H1 (cell line): ENCODE results near the gene RHBG. TPM values are rescaled to one million over a fixed set of nuclear protein-coding genes. Genes with fewer than 3 reads are reported as not detected.

Experiments
- CTCF ChIA-PET: fragments of 300-600 bp; sonication (Branson Sonifier 250); formaldehyde crosslinking; loops from one replicate; lab custom pipeline; 2021; ENCODE audit not compliant: partially characterized antibody; lab: Charles Lee
- POLR2A ChIA-PET: fragments of 300-600 bp; sonication (Branson Sonifier 250); formaldehyde crosslinking; loops from one replicate; lab custom pipeline; 2021; ENCODE audit warnings: inconsistent platforms; ENCODE audit not compliant: partially characterized antibody; lab: Charles Lee
- DNase-seq, 2 experiments: peaks; one replicate each; pipeline versions ENCODE4 v3.0.0 to v3.0.0-alpha.2; 2010 to 2022; ENCODE audit warnings: low spot score in 2 of 2, low read depth in 1 of 2, mixed read lengths in 1 of 2
- FAIRE-seq: peaks from 2 replicates; lab custom pipeline; 2011; peaks lifted over from hg19 to GRCh38; lab: Jason Lieb, UNC
- H2AFZ ChIP-seq: 2 replicates; pipeline ENCODE4 v1.8.1; 2012; ENCODE audit warnings: low read length, inconsistent platforms
- H2AK5ac ChIP-seq: 2 replicates; pipeline ENCODE4 v1.6.1; 2013; ENCODE audit warnings: low read depth, low read length
- H2BK120ac ChIP-seq: replicated peaks from 2 replicates; pipeline ENCODE3; 2013; ENCODE audit warnings: low read depth, low read length, inconsistent platforms
- H2BK12ac ChIP-seq: 2 replicates; pipeline ENCODE4 v1.6.1; 2013; ENCODE audit warnings: low read depth, low read length
- H2BK15ac ChIP-seq: 2 replicates; pipeline ENCODE4 v1.6.1; 2013; ENCODE audit warnings: low read length
- H2BK20ac ChIP-seq: 2 replicates; pipeline ENCODE4 v1.6.1; 2013; ENCODE audit warnings: low read length
- H2BK5ac ChIP-seq: 2 replicates; pipeline ENCODE4 v1.6.1; 2013; ENCODE audit warnings: low read depth, low read length
- H3K14ac ChIP-seq: 2 replicates; pipeline ENCODE4 v1.6.1; 2013; ENCODE audit warnings: inconsistent platforms; ENCODE audit not compliant: insufficient read length
- H3K18ac ChIP-seq: 2 replicates; pipeline ENCODE4 v1.6.1; 2013; ENCODE audit warnings: low read length; ENCODE audit errors: extremely low read depth
- H3K23ac ChIP-seq: 2 replicates; pipeline ENCODE4 v1.6.1; 2013; ENCODE audit warnings: inconsistent platforms; ENCODE audit not compliant: insufficient read length
- H3K23me2 ChIP-seq: 2 replicates; pipeline ENCODE4 v1.6.1; 2013; ENCODE audit warnings: low read depth, low read length
- H3K27ac ChIP-seq: 2 replicates; pipeline ENCODE4 v1.6.1; 2011; ENCODE audit warnings: low read depth, low read length, inconsistent platforms
- H3K27me3 ChIP-seq, 4 experiments: replicated peaks in 1 of 4; 1 replicate in 1 of 4; 2 replicates in 3 of 4; pipeline versions ENCODE4 v1.6.1 to v1.8.1; 2011 to 2013; ENCODE audit warnings: low read length in 3 of 4, mild to moderate bottlenecking in 3 of 4, inconsistent platforms in 2 of 4, mixed read lengths in 2 of 4, moderate library complexity in 1 of 4; ENCODE audit not compliant: control insufficient read depth in 3 of 4, insufficient read depth in 3 of 4; ENCODE audit errors: extremely low read depth in 1 of 4
- H3K36me3 ChIP-seq, 4 experiments: 2 replicates each; pipeline versions ENCODE4 v1.6.1 to v1.8.1; 2011 to 2013; ENCODE audit warnings: mild to moderate bottlenecking in 4 of 4, low read length in 3 of 4, moderate library complexity in 2 of 4, control low read depth in 1 of 4, inconsistent platforms in 1 of 4; ENCODE audit not compliant: insufficient read depth in 4 of 4, control insufficient read depth in 2 of 4
- H3K4ac ChIP-seq: replicated peaks from 2 replicates; pipeline ENCODE3; 2013; ENCODE audit warnings: low read length, low read depth, mixed read lengths, inconsistent platforms; ENCODE audit not compliant: insufficient read length
- H3K4me1 ChIP-seq, 4 experiments: replicated peaks in 1 of 4; 1 replicate in 1 of 4; 2 replicates in 3 of 4; pipeline versions ENCODE4 v1.6.1 to v1.8.1; 2011 to 2013; ENCODE audit warnings: low read length in 3 of 4, inconsistent platforms in 2 of 4, mixed read lengths in 1 of 4; ENCODE audit not compliant: insufficient read depth in 4 of 4, control insufficient read depth in 3 of 4
- H3K4me2 ChIP-seq, 2 experiments: 2 replicates each; pipeline versions ENCODE4 v1.6.1 to v1.8.1; 2011 to 2013; ENCODE audit warnings: low read depth in 2 of 2, low read length in 2 of 2, control low read depth in 1 of 2, inconsistent platforms in 1 of 2, mild to moderate bottlenecking in 1 of 2; ENCODE audit not compliant: insufficient read depth in 1 of 2
- H3K4me3 ChIP-seq, 4 experiments: fragments of 200-600, 300-600 bp in 1 of 4; sonication (generic), shearing (Covaris generic), sonication (Bioruptor Twin) in 1 of 4; 2 replicates each; pipeline versions ENCODE4 v1.5.1 to v1.8.1; 2011 to 2016; ENCODE audit warnings: low read length in 4 of 4, low read depth in 3 of 4, control low read depth in 2 of 4, inconsistent platforms in 2 of 4, mild to moderate bottlenecking in 2 of 4, mixed read lengths in 1 of 4, moderate library complexity in 1 of 4; ENCODE audit not compliant: insufficient read depth in 2 of 4; ENCODE audit errors: extremely low read depth in 1 of 4
- H3K56ac ChIP-seq: replicated peaks from 2 replicates; pipeline ENCODE3; 2013; ENCODE audit warnings: low read depth, mild to moderate bottlenecking, mixed read lengths, low read length, inconsistent platforms; ENCODE audit not compliant: insufficient read length
- H3K79me1 ChIP-seq: 2 replicates; pipeline ENCODE4 v1.6.1; 2013; ENCODE audit warnings: low read depth, low read length, control low read depth
- H3K79me2 ChIP-seq, 2 experiments: 2 replicates each; pipeline versions ENCODE4 v1.6.1 to v1.8.1; 2012 to 2013; ENCODE audit warnings: low read length in 2 of 2, mild to moderate bottlenecking in 2 of 2, inconsistent platforms in 1 of 2; ENCODE audit not compliant: insufficient read depth in 2 of 2, control insufficient read depth in 1 of 2
- H3K9ac ChIP-seq, 4 experiments: replicated peaks in 1 of 4; 1 replicate in 1 of 4; 2 replicates in 3 of 4; pipeline versions ENCODE4 v1.6.1 to v1.8.1; 2011 to 2013; ENCODE audit warnings: low read depth in 3 of 4, low read length in 3 of 4, control low read depth in 2 of 4, mild to moderate bottlenecking in 2 of 4, moderate library complexity in 2 of 4, inconsistent platforms in 1 of 4; ENCODE audit errors: extremely low read depth in 1 of 4
- H3K9me3 ChIP-seq, 2 experiments: 2 replicates each; pipeline versions ENCODE4 v1.6.1 to v1.8.1; 2012 to 2013; ENCODE audit warnings: mild to moderate bottlenecking in 2 of 2, moderate library complexity in 2 of 2, control low read depth in 1 of 2, inconsistent platforms in 1 of 2, low read depth in 1 of 2, low read length in 1 of 2, mixed read lengths in 1 of 2; ENCODE audit not compliant: insufficient read depth in 2 of 2
- H4K20me1 ChIP-seq, 2 experiments: replicated peaks in 1 of 2; 2 replicates each; pipeline versions ENCODE3 to v1.8.1; 2011 to 2013; ENCODE audit warnings: inconsistent platforms in 2 of 2, low read length in 2 of 2, mild to moderate bottlenecking in 1 of 2; ENCODE audit not compliant: insufficient read depth in 2 of 2, control insufficient read depth in 1 of 2
- H4K5ac ChIP-seq: 2 replicates; pipeline ENCODE4 v1.6.1; 2013; ENCODE audit warnings: low read length, low read depth, mixed read lengths, inconsistent platforms; ENCODE audit not compliant: insufficient read length
- H4K8ac ChIP-seq: 2 replicates; pipeline ENCODE4 v1.8.0; 2013; ENCODE audit warnings: mild to moderate bottlenecking, moderate library complexity, low read length, inconsistent platforms; ENCODE audit not compliant: insufficient read depth; ENCODE audit errors: extremely low read depth
- H4K91ac ChIP-seq: replicated peaks from 2 replicates; pipeline ENCODE3; 2013; ENCODE audit warnings: low read length, mixed read lengths, inconsistent platforms; ENCODE audit not compliant: insufficient read length
- CREB1 ChIP-seq: IDR thresholded peaks from 2 replicates; pipeline ENCODE4 v1.6.1; 2012; ENCODE audit warnings: inconsistent platforms
- GABPA ChIP-seq: IDR thresholded peaks from 2 replicates; pipeline ENCODE4 v1.6.1; 2011; ENCODE audit warnings: mild to moderate bottlenecking, low read length, moderate library complexity, borderline replicate concordance; ENCODE audit not compliant: insufficient read depth
- HDAC2 ChIP-seq, 2 experiments: fragments of 300-600 bp in 1 of 2; sonication (generic) in 1 of 2; IDR thresholded peaks; 2 replicates each; pipeline ENCODE4 v1.6.1; 2011 to 2012; ENCODE audit warnings: low read depth in 2 of 2, low read length in 2 of 2, mild to moderate bottlenecking in 2 of 2, moderate library complexity in 2 of 2, borderline replicate concordance in 1 of 2, inconsistent platforms in 1 of 2
- SIN3A ChIP-seq, 2 experiments: IDR thresholded peaks in 1 of 2; conservative IDR thresholded peaks in 1 of 2; 2 replicates each; pipeline ENCODE4 v1.6.1; 2011 to 2012; ENCODE audit warnings: low read length in 2 of 2, improper control_type of control experiment in 1 of 2, low read depth in 1 of 2, mild to moderate bottlenecking in 1 of 2
- YY1 ChIP-seq: IDR thresholded peaks from 2 replicates; pipeline ENCODE4 v1.6.1; 2011; ENCODE audit warnings: low read depth, mild to moderate bottlenecking, low read length
- WGBS, 2 experiments: shearing (Covaris generic) in 1 of 2; methylation state at CpG; one replicate each; pipeline versions ENCODE4 v1.1.6 to v1.1.7; 2013 to 2015; ENCODE audit warnings: low lambda C conversion rate in 2 of 2, mixed read lengths in 2 of 2, inconsistent platforms in 1 of 2, low coverage in 1 of 2, missing lambda C conversion rate in 1 of 2; ENCODE audit not compliant: insufficient replicate concordance in 2 of 2, insufficient coverage in 1 of 2, insufficient read length in 1 of 2; ENCODE audit errors: extremely low coverage in 1 of 2, missing lambda C conversion rate in 1 of 2; 5-methylcytosine and 5-hydroxymethylcytosine counted together
- polyA plus RNA-seq, 7 experiments: library from polyadenylated mRNA; depleted of rRNA in 3 of 7; stranded (reverse) in 5 of 7; unstranded in 2 of 7; fragments of >200 nt in 5 of 7; fragments of 200-250 nt in 2 of 7; gene quantifications; 1 replicate in 5 of 7; 2 replicates in 1 of 7; 4 replicates in 1 of 7; pipeline versions ENCODE4 v1.2.1 to v1.2.3, GENCODE V29; 2011 to 2013; ENCODE audit warnings: missing spikeins in 2 of 7, mixed read lengths in 2 of 7
- total RNA-seq: library from RNA; stranded (reverse); fragmentation: NEBNext Ultra II Directional; extraction: Animal tissue kit (Norgen Biotek cat#: 25700); gene quantifications from 2 replicates; pipeline ENCODE4 v1.2.1, GENCODE V29; 2021

Gene RHBG
- total and polyA plus RNA-seq, 2 of the 8 experiments (the other 6 are each of a cell fraction or from before 2014, with no cell fraction given) = 2.6 to 2.7 TPM

GRCh38 chr1:156414461-156415064 is 45.6 kb downstream of the RHBG start:
- POLR2A ChIA-PET = interaction anchor here (0.7 to 3.5 kb wide), 9 partner anchors 9 to 133 kb away, joined by 3 to 15 read pairs (median 3); no protein-coding TSS in a partner anchor
- H3K27ac ChIP-seq = no peak overlapping the region
- no peak overlapping the region for H3K4me2 ChIP-seq
- no peaks in the 10 kb centered on the region for H3K79me2 ChIP-seq
- H3K4me1 ChIP-seq = peaks cover 2 to 11% (median 8%) of the 10 kb centered on the region in 4 experiments
- no peak for TF ChIP-seq CREB1
- TF ChIP-seq SIN3A (conservative IDR thresholded peaks at IDR 0.05 in 1 of 2, IDR thresholded peaks at IDR 0.05 in 1 of 2; ENCODE audit: low read depth in 1 of 2, low read length in 2 of 2) = peak in 1 of 2 experiments; percentile 49; a peak in 1 of 4 replicates
- TF ChIP-seq HDAC2 (IDR thresholded peaks at IDR 0.05; ENCODE audit: borderline replicate concordance in 1 of 2, low read depth in 2 of 2, low read length in 2 of 2) = 0 out of 4 replicates have a peak, but pooled peaks of 1 of the 2 experiments have one; percentile 41
- TF ChIP-seq GABPA = no peak
- peak; percentile 81; the same call in 1 of the 2 replicates for TF ChIP-seq YY1
- no peak overlapping the region for H4K5ac ChIP-seq
- H3K27me3 ChIP-seq = peaks cover 0 to 7% (median 5%) of the 10 kb centered on the region in 4 experiments; a peak in 6 of 7 replicates
- no peak overlapping the region for H2BK120ac ChIP-seq
- H4K8ac ChIP-seq = no peak overlapping the region
- H2BK12ac ChIP-seq = no peak overlapping the region
- no peak overlapping the region for H2AK5ac ChIP-seq
- no peak overlapping the region for H2BK20ac ChIP-seq
- no peak overlapping the region for H3K56ac ChIP-seq
- H2BK15ac ChIP-seq = no peak overlapping the region
- H3K14ac ChIP-seq = no peak overlapping the region
- CTCF ChIA-PET = interaction anchor here (0.6 to 16.8 kb wide), 10 partner anchors 11 to 473 kb away, joined by 3 to 517 read pairs (median 5); no protein-coding TSS in a partner anchor
- DNase-seq = peak in 1 of 2 experiments; percentile 89
- no peak overlapping the region for H3K18ac ChIP-seq
- no peak overlapping the region for H3K4ac ChIP-seq
- H3K79me1 ChIP-seq = no peaks in the 10 kb centered on the region
- H2BK5ac ChIP-seq = no peak overlapping the region
- 48% methylated on average over 8 of the region's 8 CpGs; no CpG with 5 or more reads in 1 of the 2 experiments for WGBS, 2 experiments
- H3K4me3 ChIP-seq = no peak overlapping the region
- no peaks in the 10 kb centered on the region for H3K36me3 ChIP-seq
- H3K9me3 ChIP-seq = no peaks in the 10 kb centered on the region
- no peak overlapping the region for H3K9ac ChIP-seq
- no peak for FAIRE-seq
- H4K91ac ChIP-seq = no peak overlapping the region
- H2AFZ ChIP-seq = no peak overlapping the region
- H3K23me2 ChIP-seq = no peaks in the 10 kb centered on the region
- H4K20me1 ChIP-seq = peaks cover 0 to 2% of the 10 kb centered on the region in 2 experiments
- no peak overlapping the region for H3K23ac ChIP-seq
